ENCODE results near the gene MON1B. TPM values are rescaled to one million over a fixed set of nuclear protein-coding genes. Genes with fewer than 3 reads are reported as not detected.

MON1B gene
- total and polyA plus RNA-seq, 11 donors: 5.6 to 33.0 (median 17.5) TPM

- Histone ChIP-seq H3K27ac (no peak overlapping the region), H3K9me3 (no peaks in the 10 kb centered on the region), H3K27me3 (peaks cover 0 to 7% (median 0%) of the 10 kb centered on the region in 9 donors), H3K4me1 (no peaks in the 10 kb centered on the region), H3K36me3 (no peaks in the 10 kb centered on the region), H3K4me3 (no peak overlapping the region)
- TF ChIP-seq POLR2A (IDR thresholded peaks at IDR 0.05) (no peak), CTCF (IDR thresholded peaks at IDR 0.05) (no peak)
- intact Hi-C loops (cut with DNase I): no loop called here
- ATAC-seq (no peak), DNase-seq (no peak)
- 86 to 92% (median 89%) methylated on average over 5 of the region's 5 CpGs for WGBS, 4 donors
Measured at GRCh38 chr16:77227745-77228144, 36.8 kb downstream of the MON1B start.

DNA sequence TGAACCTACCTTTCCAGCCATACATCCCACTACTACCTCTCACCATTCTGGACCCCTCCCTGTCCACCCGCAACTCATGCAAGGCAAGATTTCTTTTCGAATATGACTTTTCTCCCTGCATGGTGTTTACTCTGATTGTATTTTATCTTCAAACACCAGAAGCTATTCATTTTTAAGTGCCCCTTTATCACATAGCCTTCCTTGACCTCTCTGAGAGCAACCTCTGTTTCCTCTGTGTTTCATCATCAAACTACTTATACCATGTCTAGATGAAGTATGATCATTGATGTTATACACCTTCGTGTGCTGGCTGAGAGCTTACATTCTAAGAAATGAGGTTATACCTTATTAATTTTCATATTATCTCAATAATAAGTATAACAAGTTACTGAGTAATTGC is 40.1 kb downstream of the MON1B start:
- 58 to 76% (median 67%) methylated on average over 3 of the region's 3 CpGs for WGBS, 4 donors
- Histone ChIP-seq H3K4me3 (no peak overlapping the region), H3K9me3 (no peaks in the 10 kb centered on the region), H3K27ac (no peak overlapping the region), H3K36me3 (no peaks in the 10 kb centered on the region), H3K4me1 (no peaks in the 10 kb centered on the region), H3K27me3 (peaks cover 0 to 12% (median 2%) of the 10 kb centered on the region in 9 donors)
- TF ChIP-seq POLR2A (IDR thresholded peaks at IDR 0.05) (no peak), CTCF (IDR thresholded peaks at IDR 0.05) (no peak)
- intact Hi-C loops (cut with DNase I): loop anchor here in 5 of 10 donors (5.0 to 10.0 kb wide), 4 partner anchors 431 to 864 kb away; partner anchors contain the start of gene WWOX (in 1 of the 5)
- DNase-seq (no peak), ATAC-seq (no peak)

DNA sequence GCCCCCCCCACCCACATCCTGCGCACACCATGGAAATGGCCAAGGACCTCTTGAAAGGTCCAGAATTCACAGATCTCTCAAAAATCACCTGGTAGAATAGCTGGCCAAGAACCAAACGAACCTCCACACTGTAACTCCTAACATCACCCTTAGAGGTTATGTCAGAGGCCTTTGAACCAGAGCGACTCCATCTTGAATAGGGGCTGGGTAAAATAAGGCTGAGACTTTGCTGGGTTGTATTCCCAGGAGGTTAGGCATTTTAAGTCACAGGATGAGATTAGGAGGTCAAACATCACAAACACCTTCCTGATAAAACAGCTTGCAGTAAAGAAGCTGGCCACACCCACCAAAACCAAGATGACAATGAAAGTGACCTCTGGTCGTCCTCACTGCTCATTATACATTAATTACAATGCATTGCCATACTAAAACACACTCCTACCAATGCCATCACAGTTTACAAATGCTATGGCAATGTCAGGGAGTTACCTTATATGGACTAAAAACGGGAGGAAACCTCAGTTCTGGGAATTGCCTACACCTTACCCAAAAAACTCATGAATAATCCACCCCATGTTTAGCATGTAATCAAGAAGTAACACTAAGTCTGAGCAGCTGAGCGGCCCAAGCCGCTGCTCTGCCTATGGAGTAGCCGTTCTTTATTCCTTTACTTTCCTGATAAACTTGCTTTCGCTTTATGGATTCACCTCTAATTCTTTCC is 43.0 kb downstream of the MON1B start:
- no peaks in the 10 kb centered on the region for H3K36me3 ChIP-seq
- intact Hi-C loops (cut with DNase I): loop anchor here in 5 of 10 donors (5.0 to 10.0 kb wide), 4 partner anchors 428 to 861 kb away; partner anchors contain the start of gene WWOX (in 1 of the 5)
- WGBS, 4 donors: 72 to 79% (median 76%) methylated on average over 9 of the region's 9 CpGs
- no peak for DNase-seq
- TF ChIP-seq POLR2A (IDR thresholded peaks at IDR 0.05) (no peak), CTCF (IDR thresholded peaks at IDR 0.05) (no peak)
- ATAC-seq: no peak
- H3K9me3 ChIP-seq: no peaks in the 10 kb centered on the region
- no peak overlapping the region for H3K4me3 ChIP-seq
- peaks cover 0 to 2% (median 0%) of the 10 kb centered on the region in 12 donors for H3K4me1 ChIP-seq
- H3K27ac ChIP-seq: no peak overlapping the region
- H3K27me3 ChIP-seq: peaks cover 0 to 12% (median 2%) of the 10 kb centered on the region in 9 donors

- Histone ChIP-seq H3K36me3 (no peaks in the 10 kb centered on the region), H3K4me1 (peaks cover 0 to 2% (median 0%) of the 10 kb centered on the region in 12 donors), H3K27me3 (peaks cover 0 to 12% (median 2%) of the 10 kb centered on the region in 9 donors), H3K9me3 (no peaks in the 10 kb centered on the region), H3K27ac (no peak overlapping the region), H3K4me3 (no peak overlapping the region)
- no peak for TF ChIP-seq CTCF (IDR thresholded peaks at IDR 0.05)
- no peak for TF ChIP-seq POLR2A (IDR thresholded peaks at IDR 0.05)
- DNase-seq (no peak), ATAC-seq (no peak)
- 36 to 43% (median 41%) methylated on average over 11 of the region's 11 CpGs for WGBS, 4 donors
- intact Hi-C loops (cut with DNase I): loop anchor here in 8 of 10 donors (5.0 to 10.0 kb wide), 6 partner anchors 423 to 860 kb away; partner anchors contain the start of gene WWOX (in 1 of the 8)
Measured at GRCh38 chr16:77234611-77235010, 43.6 kb downstream of the MON1B start.
